Naive B cell (primary cell): ENCODE data around the gene THAP6. TPM values are rescaled to one million over a fixed set of nuclear protein-coding genes. Genes with fewer than 3 reads are reported as not detected.
A peak's percentile ranks its signal among the peaks of the same experiment; 100 is the strongest.

Source experiments
- ATAC-seq, 2 donors: fragments of 150-1000 bp; cut with Tn5 transposase; 2 replicates each; pipeline ENCODE4 v1.10.0; 2021; ENCODE audit warnings: low read depth in 2 of 2, mild to moderate bottlenecking in 2 of 2, moderate library complexity in 2 of 2
- DNase-seq: peaks from one replicate; pipeline ENCODE4 v3.0.0; 2022
- H3K27ac Mint-ChIP-seq, 6 donors: one replicate each; pipeline ENCODE4 v1.8.0; 2020 to 2022; ENCODE audit warnings: mild to moderate bottlenecking in 6 of 6, mixed read lengths in 6 of 6, moderate library complexity in 5 of 6, inconsistent platforms in 2 of 6
- H3K27me3 Mint-ChIP-seq, 3 donors: one replicate each; pipeline ENCODE4 v1.8.0; 2021 to 2022; ENCODE audit warnings: mixed read lengths in 3 of 3, mild to moderate bottlenecking in 1 of 3
- H3K36me3 Mint-ChIP-seq, 2 donors: one replicate each; pipeline ENCODE4 v1.8.0; 2020 to 2022; ENCODE audit warnings: mixed read lengths in 2 of 2, inconsistent platforms in 1 of 2, mild to moderate bottlenecking in 1 of 2
- H3K4me1 Mint-ChIP-seq, 3 donors: one replicate each; pipeline ENCODE4 v1.8.0; 2020 to 2022; ENCODE audit warnings: mixed read lengths in 3 of 3, inconsistent platforms in 1 of 3, mild to moderate bottlenecking in 1 of 3, moderate library complexity in 1 of 3
- H3K4me3 Mint-ChIP-seq, 8 donors: one replicate each; pipeline ENCODE4 v1.8.0; 2020 to 2022; ENCODE audit warnings: mild to moderate bottlenecking in 8 of 8, mixed read lengths in 8 of 8, moderate library complexity in 8 of 8, inconsistent platforms in 2 of 8
- H3K9me3 Mint-ChIP-seq, 7 donors: one replicate each; pipeline ENCODE4 v1.8.0; 2020 to 2022; ENCODE audit warnings: mixed read lengths in 7 of 7, mild to moderate bottlenecking in 5 of 7, inconsistent platforms in 2 of 7, moderate library complexity in 1 of 7
- polyA plus RNA-seq, 6 donors: library from polyadenylated mRNA; unstranded; fragments of 300-500 nt; fragmentation: Illumina TruSeq; gene quantifications; one replicate each; pipeline ENCODE4 v1.2.3, GENCODE V29; 2021; ENCODE audit warnings: low read depth in 6 of 6

THAP6 gene
- polyA plus RNA-seq, 6 donors from 2014 or later = 10.5 to 13.9 (median 12.9) TPM

GRCh38 chr4:75561789-75562188 lies 47.5 kb downstream of the THAP6 start:
- no peaks in the 10 kb centered on the region for H3K4me1 Mint-ChIP-seq
- H3K27me3 Mint-ChIP-seq = peaks cover 0 to 41% (median 29%) of the 10 kb centered on the region in 3 donors
- ATAC-seq = no peak
- no peak overlapping the region for H3K27ac Mint-ChIP-seq
- H3K4me3 Mint-ChIP-seq = no peak overlapping the region
- no peak for DNase-seq
- H3K36me3 Mint-ChIP-seq = peaks cover 0 to 4% of the 10 kb centered on the region in 2 donors
- no peaks in the 10 kb centered on the region for H3K9me3 Mint-ChIP-seq

GRCh38 chr4:75564023-75564422 lies 49.8 kb downstream of the THAP6 start:
- H3K4me3 Mint-ChIP-seq = no peak overlapping the region
- DNase-seq (no peak), ATAC-seq (no peak)
- peaks cover 0 to 30% (median 17%) of the 10 kb centered on the region in 3 donors for H3K27me3 Mint-ChIP-seq
- H3K36me3 Mint-ChIP-seq = peaks cover 0 to 4% of the 10 kb centered on the region in 2 donors
- peaks cover 0 to 2% (median 0%) of the 10 kb centered on the region in 7 donors for H3K9me3 Mint-ChIP-seq
- H3K27ac Mint-ChIP-seq = no peak overlapping the region
- peaks cover 6 to 10% (median 9%) of the 10 kb centered on the region in 3 donors for H3K4me1 Mint-ChIP-seq

GRCh38 chr4:75565481-75565880 lies 51.2 kb downstream of the THAP6 start:
- no peak overlapping the region for H3K27ac Mint-ChIP-seq
- ATAC-seq (no peak), DNase-seq (no peak)
- H3K4me3 Mint-ChIP-seq = no peak overlapping the region
- peaks cover 6 to 10% (median 9%) of the 10 kb centered on the region in 3 donors for H3K4me1 Mint-ChIP-seq
- peaks cover 0 to 4% of the 10 kb centered on the region in 2 donors for H3K36me3 Mint-ChIP-seq
- H3K9me3 Mint-ChIP-seq = peaks cover 0 to 2% (median 0%) of the 10 kb centered on the region in 7 donors
- peaks cover 0 to 18% (median 6%) of the 10 kb centered on the region in 3 donors for H3K27me3 Mint-ChIP-seq

- peaks cover 0 to 4% of the 10 kb centered on the region in 2 donors for H3K36me3 Mint-ChIP-seq
- H3K9me3 Mint-ChIP-seq = peaks cover 0 to 2% (median 0%) of the 10 kb centered on the region in 7 donors
- H3K27ac Mint-ChIP-seq = no peak overlapping the region
- H3K27me3 Mint-ChIP-seq = peaks cover 0 to 13% (median 9%) of the 10 kb centered on the region in 3 donors
- DNase-seq (no peak), ATAC-seq (no peak)
- peaks cover 6 to 10% (median 9%) of the 10 kb centered on the region in 3 donors for H3K4me1 Mint-ChIP-seq
- no peak overlapping the region for H3K4me3 Mint-ChIP-seq
Observed at GRCh38 chr4:75566911-75567310, 52.6 kb downstream of the THAP6 start.

GRCh38 chr4:75567725-75568124 lies 53.5 kb downstream of the THAP6 start:
- H3K36me3 Mint-ChIP-seq = peaks cover 0 to 4% of the 10 kb centered on the region in 2 donors
- peak overlapping the region in 1 of 8 donors; percentile 10 for H3K4me3 Mint-ChIP-seq
- H3K27ac Mint-ChIP-seq = peak overlapping the region in 2 of 6 donors; percentile 15 to 35
- DNase-seq = no peak
- H3K27me3 Mint-ChIP-seq = peaks cover 0 to 10% (median 6%) of the 10 kb centered on the region in 3 donors
- peaks cover 0 to 2% (median 0%) of the 10 kb centered on the region in 7 donors for H3K9me3 Mint-ChIP-seq
- peaks cover 6 to 10% (median 9%) of the 10 kb centered on the region in 3 donors for H3K4me1 Mint-ChIP-seq
- ATAC-seq = no peak

Other genes with a start within 250 kb of the THAP6 start
- 10 to 100 TPM; 21.3 to 37.4 (median 27.4) TPM for gene RCHY1, start 70 bp upstream of the THAP6 start, polyA plus RNA-seq
- not detected for gene ODAPH, start 41.6 kb downstream of the THAP6 start, polyA plus RNA-seq
- gene CDKL2, start 116.1 kb downstream of the THAP6 start, polyA plus RNA-seq = not detected
- 100 to 1,000 TPM in 1 of 6 donors, 10 to 100 TPM in 5; 73.9 to 103 (median 80.5) TPM for gene G3BP2, start 158.9 kb downstream of the THAP6 start, polyA plus RNA-seq
- 10 to 100 TPM; 19.0 to 32.2 (median 28.1) TPM for gene USO1, start 210.1 kb downstream of the THAP6 start, polyA plus RNA-seq